SK-N-SH (cell line): ENCODE measurements around the gene RHNO1. TPM values are rescaled to one million over a fixed set of nuclear protein-coding genes. Genes with fewer than 3 reads are reported as not detected.

Source experiments
- CTCF ChIA-PET: fragments of 300-600, 350-600 bp; formaldehyde crosslinking; extraction: SDS; loops from one replicate; lab custom pipeline; 2021; lab: Yijun Ruan, JAX
- POLR2A ChIA-PET: fragments of 350-600 bp; sonication (Branson Sonifier 250); formaldehyde crosslinking; extraction: SDS; loops from one replicate; lab custom pipeline; 2020; ENCODE audit warnings: antibody characterized with exemption, inconsistent platforms; lab: Yijun Ruan, JAX
- DNase-seq: peaks from one replicate; pipeline ENCODE4 v3.0.0; 2012
- H2AFZ ChIP-seq: fragments of 200-600 bp; sonication (generic); 2 replicates; pipeline ENCODE4 v1.8.1; 2016; ENCODE audit warnings: antibody characterized with exemption, mild to moderate bottlenecking, low read depth
- H3F3A ChIP-seq: fragments of 200-600 bp; sonication (generic); replicated peaks from 2 replicates; pipeline ENCODE3; 2016; ENCODE audit warnings: antibody characterized with exemption, mild to moderate bottlenecking; ENCODE audit not compliant: insufficient read depth
- H3K27ac ChIP-seq, 2 experiments: fragments of 200-500 bp in 1 of 2; fragments of 200-600 bp in 1 of 2; sonication (Bioruptor generic) in 1 of 2; sonication (generic), shearing (Covaris generic) in 1 of 2; 2 replicates each; pipeline versions ENCODE4 v1.5.1 to v1.6.1; 2014 to 2016; ENCODE audit warnings: low read depth in 2 of 2, inconsistent platforms in 1 of 2, low read length in 1 of 2, mild to moderate bottlenecking in 1 of 2, mixed read lengths in 1 of 2
- H3K27me3 ChIP-seq: fragments of 200-600 bp; sonication (generic), shearing (Covaris generic); 2 replicates; pipeline ENCODE4 v1.6.1; 2016; ENCODE audit warnings: mixed run types; ENCODE audit not compliant: insufficient read depth
- H3K36me3 ChIP-seq, 2 experiments: fragments of 200-500 bp in 1 of 2; fragments of 200-600 bp in 1 of 2; sonication (Bioruptor generic) in 1 of 2; sonication (generic) in 1 of 2; replicated peaks in 1 of 2; 2 replicates each; pipeline versions ENCODE3 to v1.5.1; 2014 to 2016; ENCODE audit warnings: low read length in 1 of 2, mild to moderate bottlenecking in 1 of 2; ENCODE audit not compliant: insufficient read depth in 2 of 2, control insufficient read depth in 1 of 2
- H3K4me1 ChIP-seq, 2 experiments: fragments of 200-500 bp in 1 of 2; fragments of 200-600 bp in 1 of 2; sonication (Bioruptor generic) in 1 of 2; sonication (generic), shearing (Covaris generic) in 1 of 2; 2 replicates each; pipeline versions ENCODE4 v1.5.1 to v1.6.1; 2014 to 2016; ENCODE audit warnings: low read depth in 1 of 2, low read length in 1 of 2, mixed run types in 1 of 2; ENCODE audit not compliant: insufficient read depth in 2 of 2, control insufficient read depth in 1 of 2
- H3K4me2 ChIP-seq: fragments of 200-600 bp; sonication (generic), shearing (Covaris generic); 2 replicates; pipeline ENCODE4 v1.6.1; 2017; ENCODE audit warnings: mixed run types
- H3K4me3 ChIP-seq, 2 experiments: fragments of 200-500 bp in 1 of 2; fragments of 200-600 bp in 1 of 2; sonication (Bioruptor generic) in 1 of 2; sonication (generic), shearing (Covaris generic) in 1 of 2; 2 replicates each; pipeline versions ENCODE4 v1.5.1 to v1.8.1; 2014 to 2016; ENCODE audit warnings: low read depth in 2 of 2, inconsistent platforms in 1 of 2, low read length in 1 of 2, mild to moderate bottlenecking in 1 of 2, mixed read lengths in 1 of 2, moderate library complexity in 1 of 2
- H3K79me2 ChIP-seq: fragments of 200-600 bp; sonication (generic); 2 replicates; pipeline ENCODE4 v1.8.1; 2017; ENCODE audit warnings: mild to moderate bottlenecking; ENCODE audit not compliant: insufficient read depth
- H3K9ac ChIP-seq: fragments of 200-600 bp; sonication (generic); 2 replicates; pipeline ENCODE4 v1.6.1; 2017; ENCODE audit warnings: mixed run types
- H3K9me2 ChIP-seq: fragments of 200-600 bp; sonication (generic); 2 replicates; pipeline ENCODE4 v1.6.1; 2017; ENCODE audit warnings: mixed run types
- H3K9me3 ChIP-seq: fragments of 200-600 bp; sonication (generic); 2 replicates; pipeline ENCODE4 v1.6.1; 2017; ENCODE audit warnings: mixed run types, mild to moderate bottlenecking, moderate library complexity
- H4K20me1 ChIP-seq: fragments of 200-600 bp; sonication (generic); 2 replicates; pipeline ENCODE4 v1.6.1; 2017; ENCODE audit warnings: mild to moderate bottlenecking, mixed run types; ENCODE audit not compliant: insufficient read depth
- CHD2 ChIP-seq: fragments of 150-350 bp; IDR thresholded peaks from 2 replicates; pipeline ENCODE4 v1.6.1; 2018; ENCODE audit warnings: low read length; ENCODE audit not compliant: partially characterized antibody
- EZH2phosphoT487 ChIP-seq: fragments of 200-600 bp; sonication (generic); IDR thresholded peaks from 2 replicates; pipeline ENCODE4 v1.6.1; 2017; ENCODE audit warnings: low read depth, mixed run types, mild to moderate bottlenecking, antibody characterized with exemption, moderate library complexity, borderline replicate concordance
- FOSL2 ChIP-seq: IDR thresholded peaks from 2 replicates; pipeline ENCODE4 v1.4.0; 2012; ENCODE audit warnings: low read depth, mild to moderate bottlenecking, moderate library complexity, borderline replicate concordance
- FOXJ3 ChIP-seq: sonication (generic); formaldehyde crosslinking; IDR thresholded peaks from 2 replicates; pipeline ENCODE4 v1.5.1; 2020; ENCODE audit warnings: mild to moderate bottlenecking, missing genetic modification reagents
- GATA2 ChIP-seq: sonication (generic); formaldehyde crosslinking; IDR thresholded peaks from 2 replicates; pipeline ENCODE4 v1.5.0; 2020; ENCODE audit warnings: mild to moderate bottlenecking, missing genetic modification reagents
- MEF2A ChIP-seq: IDR thresholded peaks from 2 replicates; pipeline ENCODE4 v1.4.0; 2012; ENCODE audit warnings: low read depth, borderline replicate concordance
- NRF1 ChIP-seq: IDR thresholded peaks from 2 replicates; pipeline ENCODE4 v1.6.1; 2012; ENCODE audit warnings: low read depth, mild to moderate bottlenecking, low read length
- POLR2AphosphoS5 ChIP-seq: IDR thresholded peaks from 2 replicates; pipeline ENCODE4 v1.6.1; 2012; ENCODE audit warnings: low read depth, low read length
- RAD21 ChIP-seq: IDR thresholded peaks from 2 replicates; pipeline ENCODE4 v1.6.1; 2012; ENCODE audit warnings: mild to moderate bottlenecking, low read length
- RCOR1 ChIP-seq: fragments of 150-350 bp; IDR thresholded peaks from 2 replicates; pipeline ENCODE4 v1.6.1; 2017; ENCODE audit warnings: antibody characterized with exemption, low read length
- RFX5 ChIP-seq: IDR thresholded peaks from 2 replicates; pipeline ENCODE4 v1.6.1; 2012; ENCODE audit warnings: mild to moderate bottlenecking, improper control_type of control experiment, low read length
- RXRA ChIP-seq: IDR thresholded peaks from 2 replicates; pipeline ENCODE4 v1.4.0; 2012; ENCODE audit warnings: low read depth, mild to moderate bottlenecking, borderline replicate concordance
- TCF12 ChIP-seq: IDR thresholded peaks from 2 replicates; pipeline ENCODE4 v1.4.0; 2012
- YY1 ChIP-seq: IDR thresholded peaks from 2 replicates; pipeline ENCODE4 v1.4.0; 2012; ENCODE audit warnings: low read depth, mild to moderate bottlenecking
- WGBS: methylation state at CpG from one replicate; pipeline ENCODE4 v1.1.6; 2017; ENCODE audit warnings: low lambda C conversion rate; 5-methylcytosine and 5-hydroxymethylcytosine counted together
- polyA plus RNA-seq, 3 experiments: library from polyadenylated mRNA; depleted of rRNA; stranded (reverse); fragments of >200 nt; gene quantifications; 2 replicates each; pipeline ENCODE4 v1.2.3, GENCODE V29; 2012
- TF ChIP-seq, protein P1 (sequence below): IDR thresholded peaks from 2 replicates; pipeline ENCODE4; 2012
- TF ChIP-seq, protein P2 (sequence below): fragments of 200-600 bp; sonication (generic); IDR thresholded peaks from 2 replicates; pipeline ENCODE4 v1.6.1; 2017; ENCODE audit warnings: antibody characterized with exemption, mild to moderate bottlenecking, moderate library complexity
- TF ChIP-seq, protein P3 (sequence below): IDR thresholded peaks from 2 replicates; pipeline ENCODE4 v1.4.0; 2012; ENCODE audit warnings: low read depth, borderline replicate concordance

Gene RHNO1
- polyA plus RNA-seq, 1 of the 3 experiments (the other 2 are of a cell fraction): 28.9 TPM

DNA sequence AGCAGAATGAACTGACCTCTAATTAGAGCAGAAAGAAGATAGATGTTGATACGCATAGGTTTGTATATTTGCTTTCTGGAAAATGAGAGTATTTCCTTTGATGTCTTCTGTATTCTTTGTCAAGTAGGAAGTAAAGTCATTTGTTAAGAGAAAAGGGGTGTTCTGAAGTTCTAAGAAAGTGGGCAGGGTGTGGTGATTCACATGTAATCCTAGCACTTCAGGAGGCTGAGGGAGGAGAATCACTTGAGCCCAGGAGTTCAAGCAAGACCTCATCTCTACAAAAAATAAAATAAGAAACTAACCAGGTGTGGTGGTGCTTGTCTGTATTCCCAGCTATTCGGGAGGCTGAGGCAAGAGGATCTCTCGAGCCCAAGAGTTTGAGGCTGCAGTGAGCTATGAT lies 2.8 kb downstream of the RHNO1 start:
- H3K27ac ChIP-seq: no peak overlapping the region
- H3K9ac ChIP-seq: no peak overlapping the region
- H3K27me3 ChIP-seq: no peaks in the 10 kb centered on the region
- peaks cover 94% of the 10 kb centered on the region for H3K79me2 ChIP-seq
- WGBS: 98% methylated on average over 3 of the region's 3 CpGs
- H3K9me2 ChIP-seq: no peaks in the 10 kb centered on the region
- no peak overlapping the region for H2AFZ ChIP-seq
- DNase-seq: no peak
- H3K36me3 ChIP-seq: peaks cover 0 to 10% of the 10 kb centered on the region in 2 experiments
- H3K4me3 ChIP-seq: no peak overlapping the region
- TF ChIP-seq RXRA: no peak
- TF ChIP-seq POLR2AphosphoS5: no peak
- TF ChIP-seq RCOR1: no peak
- TF ChIP-seq EZH2phosphoT487: no peak
- TF ChIP-seq, protein P1, sequence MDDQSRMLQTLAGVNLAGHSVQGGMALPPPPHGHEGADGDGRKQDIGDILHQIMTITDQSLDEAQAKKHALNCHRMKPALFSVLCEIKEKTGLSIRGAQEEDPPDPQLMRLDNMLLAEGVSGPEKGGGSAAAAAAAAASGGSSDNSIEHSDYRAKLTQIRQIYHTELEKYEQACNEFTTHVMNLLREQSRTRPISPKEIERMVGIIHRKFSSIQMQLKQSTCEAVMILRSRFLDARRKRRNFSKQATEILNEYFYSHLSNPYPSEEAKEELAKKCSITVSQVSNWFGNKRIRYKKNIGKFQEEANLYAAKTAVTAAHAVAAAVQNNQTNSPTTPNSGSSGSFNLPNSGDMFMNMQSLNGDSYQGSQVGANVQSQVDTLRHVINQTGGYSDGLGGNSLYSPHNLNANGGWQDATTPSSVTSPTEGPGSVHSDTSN: no peak
- TF ChIP-seq, protein P2, sequence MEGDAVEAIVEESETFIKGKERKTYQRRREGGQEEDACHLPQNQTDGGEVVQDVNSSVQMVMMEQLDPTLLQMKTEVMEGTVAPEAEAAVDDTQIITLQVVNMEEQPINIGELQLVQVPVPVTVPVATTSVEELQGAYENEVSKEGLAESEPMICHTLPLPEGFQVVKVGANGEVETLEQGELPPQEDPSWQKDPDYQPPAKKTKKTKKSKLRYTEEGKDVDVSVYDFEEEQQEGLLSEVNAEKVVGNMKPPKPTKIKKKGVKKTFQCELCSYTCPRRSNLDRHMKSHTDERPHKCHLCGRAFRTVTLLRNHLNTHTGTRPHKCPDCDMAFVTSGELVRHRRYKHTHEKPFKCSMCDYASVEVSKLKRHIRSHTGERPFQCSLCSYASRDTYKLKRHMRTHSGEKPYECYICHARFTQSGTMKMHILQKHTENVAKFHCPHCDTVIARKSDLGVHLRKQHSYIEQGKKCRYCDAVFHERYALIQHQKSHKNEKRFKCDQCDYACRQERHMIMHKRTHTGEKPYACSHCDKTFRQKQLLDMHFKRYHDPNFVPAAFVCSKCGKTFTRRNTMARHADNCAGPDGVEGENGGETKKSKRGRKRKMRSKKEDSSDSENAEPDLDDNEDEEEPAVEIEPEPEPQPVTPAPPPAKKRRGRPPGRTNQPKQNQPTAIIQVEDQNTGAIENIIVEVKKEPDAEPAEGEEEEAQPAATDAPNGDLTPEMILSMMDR: no peak
- TF ChIP-seq GATA2 (CRISPR knock-in tag): no peak
- no peak for TF ChIP-seq TCF12
- TF ChIP-seq FOXJ3 (CRISPR knock-in tag): no peak
- no peak for TF ChIP-seq FOSL2
- no peaks in the 10 kb centered on the region for H3K9me3 ChIP-seq
- ChIA-PET POLR2A (no interaction called here), CTCF (interaction anchor here (0.7 to 5.8 kb wide), 4 partner anchors 26 to 162 kb away, joined by 3 to 33 read pairs (median 16); no protein-coding TSS in a partner anchor)
- H3F3A ChIP-seq: peaks cover 18% of the 10 kb centered on the region
- H4K20me1 ChIP-seq: 0 out of 2 replicates have a peak, but pooled peaks cover 8% of the 10 kb centered on the region
- H3K4me2 ChIP-seq: no peak overlapping the region
- H3K4me1 ChIP-seq: peaks cover 8 to 10% of the 10 kb centered on the region in 2 experiments; a peak in 2 of 4 replicates

DNA sequence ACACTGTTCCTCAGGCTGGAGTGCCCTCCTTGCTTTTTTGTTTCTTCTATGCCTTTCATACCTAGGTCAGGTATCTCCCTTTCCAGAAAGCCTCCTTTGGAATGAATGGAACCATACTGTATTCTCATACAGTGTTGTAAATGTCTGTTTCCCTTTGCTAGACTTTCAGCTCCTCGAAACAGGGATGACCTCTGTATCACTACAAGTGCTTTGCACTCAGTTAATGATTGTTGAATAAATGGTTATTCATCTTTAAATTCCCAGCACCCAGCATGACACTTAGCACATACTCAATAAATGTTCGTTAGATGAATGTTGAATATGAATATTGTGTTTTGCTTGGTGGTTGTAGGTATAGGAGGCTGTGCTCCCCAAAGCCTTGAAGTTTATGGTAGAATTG lies 7.8 kb downstream of the RHNO1 start:
- no peak overlapping the region for H3K4me3 ChIP-seq
- no peak overlapping the region for H3K27ac ChIP-seq
- H3K9ac ChIP-seq: no peak overlapping the region
- POLR2A ChIA-PET: interaction anchor here (0.6 kb wide), 1 partner anchor 20 kb away, joined by 3 read pairs; no protein-coding TSS in a partner anchor
- H3K4me2 ChIP-seq: no peak overlapping the region
- TF ChIP-seq RAD21: no peak
- TF ChIP-seq NRF1: no peak
- TF ChIP-seq, protein P3, sequence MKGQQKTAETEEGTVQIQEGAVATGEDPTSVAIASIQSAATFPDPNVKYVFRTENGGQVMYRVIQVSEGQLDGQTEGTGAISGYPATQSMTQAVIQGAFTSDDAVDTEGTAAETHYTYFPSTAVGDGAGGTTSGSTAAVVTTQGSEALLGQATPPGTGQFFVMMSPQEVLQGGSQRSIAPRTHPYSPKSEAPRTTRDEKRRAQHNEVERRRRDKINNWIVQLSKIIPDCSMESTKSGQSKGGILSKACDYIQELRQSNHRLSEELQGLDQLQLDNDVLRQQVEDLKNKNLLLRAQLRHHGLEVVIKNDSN: no peak
- TF ChIP-seq CHD2: no peak
- TF ChIP-seq POLR2AphosphoS5: no peak
- TF ChIP-seq GATA2 (CRISPR knock-in tag): no peak
- TF ChIP-seq MEF2A: no peak
- TF ChIP-seq RFX5: no peak
- no peak for TF ChIP-seq YY1
- TF ChIP-seq, protein P1: no peak
- CTCF ChIA-PET: interaction anchor here (0.6 to 4.1 kb wide), 37 partner anchors 8 to 391 kb away, joined by 3 to 35 read pairs (median 5); partner anchors contain the start of genes FOXM1, RHNO1 and TEX52
- H4K20me1 ChIP-seq: 0 out of 2 replicates have a peak, but pooled peaks cover 8% of the 10 kb centered on the region
- H2AFZ ChIP-seq: no peak overlapping the region
- H3K36me3 ChIP-seq: peaks cover 8 to 24% of the 10 kb centered on the region in 2 experiments
- H3F3A ChIP-seq: peaks cover 26% of the 10 kb centered on the region
- peaks cover 61% of the 10 kb centered on the region for H3K79me2 ChIP-seq
- H3K9me3 ChIP-seq: no peaks in the 10 kb centered on the region
- H3K4me1 ChIP-seq: 0 out of 4 replicates have a peak, but pooled peaks cover 0 to under 1% of the 10 kb centered on the region in 2 experiments
- H3K9me2 ChIP-seq: no peaks in the 10 kb centered on the region
- DNase-seq: no peak
- WGBS: 71% methylated on average over 2 of the region's 2 CpGs
- H3K27me3 ChIP-seq: no peaks in the 10 kb centered on the region
